ENCODE results near the gene BAZ1B.

The BAZ1B gene

GRCh38 chr7:73418113-73418703, 103.9 kb downstream of the BAZ1B start:
- ATAC-seq, result no peak
- no peak for TF ChIP-seq ARNTL (CRISPR knock-in tag; IDR thresholded peaks at IDR 0.05; ENCODE audit: borderline replicate concordance, low read depth)
- no peak for TF ChIP-seq ZFP3 (CRISPR knock-in tag; IDR thresholded peaks at IDR 0.05)
- no peak for TF ChIP-seq ZFP30 (CRISPR knock-in tag; IDR thresholded peaks at IDR 0.05)
- no peak for TF ChIP-seq OSR1 (CRISPR knock-in tag; IDR thresholded peaks at IDR 0.05)
- TF ChIP-seq ZNF565 (CRISPR knock-in tag; conservative IDR thresholded peaks at IDR 0.05; ENCODE audit: low read depth), result no peak
- no peak for TF ChIP-seq GLIS3 (CRISPR knock-in tag; IDR thresholded peaks at IDR 0.05)
- TF ChIP-seq PATZ1 (CRISPR knock-in tag; IDR thresholded peaks at IDR 0.05; ENCODE audit: borderline replicate concordance), result no peak
- TF ChIP-seq, protein P1, sequence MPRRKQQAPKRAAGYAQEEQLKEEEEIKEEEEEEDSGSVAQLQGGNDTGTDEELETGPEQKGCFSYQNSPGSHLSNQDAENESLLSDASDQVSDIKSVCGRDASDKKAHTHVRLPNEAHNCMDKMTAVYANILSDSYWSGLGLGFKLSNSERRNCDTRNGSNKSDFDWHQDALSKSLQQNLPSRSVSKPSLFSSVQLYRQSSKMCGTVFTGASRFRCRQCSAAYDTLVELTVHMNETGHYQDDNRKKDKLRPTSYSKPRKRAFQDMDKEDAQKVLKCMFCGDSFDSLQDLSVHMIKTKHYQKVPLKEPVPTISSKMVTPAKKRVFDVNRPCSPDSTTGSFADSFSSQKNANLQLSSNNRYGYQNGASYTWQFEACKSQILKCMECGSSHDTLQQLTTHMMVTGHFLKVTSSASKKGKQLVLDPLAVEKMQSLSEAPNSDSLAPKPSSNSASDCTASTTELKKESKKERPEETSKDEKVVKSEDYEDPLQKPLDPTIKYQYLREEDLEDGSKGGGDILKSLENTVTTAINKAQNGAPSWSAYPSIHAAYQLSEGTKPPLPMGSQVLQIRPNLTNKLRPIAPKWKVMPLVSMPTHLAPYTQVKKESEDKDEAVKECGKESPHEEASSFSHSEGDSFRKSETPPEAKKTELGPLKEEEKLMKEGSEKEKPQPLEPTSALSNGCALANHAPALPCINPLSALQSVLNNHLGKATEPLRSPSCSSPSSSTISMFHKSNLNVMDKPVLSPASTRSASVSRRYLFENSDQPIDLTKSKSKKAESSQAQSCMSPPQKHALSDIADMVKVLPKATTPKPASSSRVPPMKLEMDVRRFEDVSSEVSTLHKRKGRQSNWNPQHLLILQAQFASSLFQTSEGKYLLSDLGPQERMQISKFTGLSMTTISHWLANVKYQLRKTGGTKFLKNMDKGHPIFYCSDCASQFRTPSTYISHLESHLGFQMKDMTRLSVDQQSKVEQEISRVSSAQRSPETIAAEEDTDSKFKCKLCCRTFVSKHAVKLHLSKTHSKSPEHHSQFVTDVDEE (CRISPR knock-in tag; IDR thresholded peaks at IDR 0.05), result no peak

DNA sequence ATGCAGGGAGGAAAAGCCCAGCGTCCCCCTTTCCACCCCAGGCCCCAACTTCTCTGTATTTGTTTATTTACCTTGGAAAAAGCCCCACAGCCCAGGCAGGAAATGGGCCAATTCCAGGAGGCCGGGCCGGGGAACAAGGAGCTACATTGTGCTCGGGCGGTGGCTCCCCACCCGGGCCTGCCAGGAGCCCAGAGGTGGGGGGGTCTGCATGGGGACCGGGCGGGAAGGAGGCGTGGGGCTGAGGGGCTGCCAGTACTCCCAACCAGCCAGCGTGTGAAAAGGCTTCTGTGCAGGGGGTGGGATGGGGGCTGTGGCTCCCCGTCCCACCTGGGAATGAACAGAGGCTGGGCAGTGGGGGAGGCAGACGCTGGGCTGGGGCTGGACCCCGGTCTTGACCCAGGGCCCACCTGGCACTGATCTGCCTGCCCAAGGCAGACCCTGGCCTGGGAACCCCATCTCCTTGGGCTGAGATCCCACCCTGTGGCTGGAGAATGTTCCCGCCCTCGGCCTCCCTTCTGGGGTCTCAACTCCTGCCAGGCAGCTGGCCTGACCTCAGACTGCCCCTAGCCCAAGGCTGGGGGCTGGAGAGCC, 111.5 kb downstream of the BAZ1B start:
- peak; percentile 38; the same call in 2 of the 3 replicates for ATAC-seq

DNA sequence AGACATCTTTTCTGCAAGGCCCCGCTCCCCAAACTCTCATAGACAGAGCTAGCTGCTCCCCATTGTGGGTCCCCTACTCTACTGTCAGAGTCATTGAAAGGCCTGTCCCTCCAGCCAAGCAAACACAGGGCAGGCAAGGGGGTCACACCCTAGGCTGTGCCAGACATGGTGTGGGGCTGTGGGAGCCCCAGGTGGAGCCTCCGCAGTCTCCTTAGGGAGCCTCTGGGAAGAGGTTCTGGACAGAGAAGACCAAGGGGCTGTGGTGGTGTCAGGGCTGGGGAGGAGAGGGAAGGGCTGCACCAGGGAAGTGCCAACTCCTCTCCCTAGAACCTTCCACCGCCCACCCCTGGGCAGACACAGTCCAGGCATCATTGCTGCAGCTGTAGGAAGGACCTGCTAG, 117.2 kb downstream of the BAZ1B start:
- peak; percentile 13; the same call in 1 of the 3 replicates for ATAC-seq

- TF ChIP-seq CSDC2 (CRISPR knock-in tag; IDR thresholded peaks at IDR 0.05), result peak; percentile 28; the same call in 1 of the 2 replicates
- ATAC-seq, result peak; percentile 92
Measured at GRCh38 chr7:73399185-73400050, 122.7 kb downstream of the BAZ1B start.

- ATAC-seq, result no peak
- TF ChIP-seq ZFP3 (CRISPR knock-in tag; IDR thresholded peaks at IDR 0.05), result no peak
- TF ChIP-seq ESRRG (CRISPR knock-in tag; IDR thresholded peaks at IDR 0.05), result no peak
- no peak for TF ChIP-seq ZNF565 (CRISPR knock-in tag; conservative IDR thresholded peaks at IDR 0.05; ENCODE audit: low read depth)
- no peak for TF ChIP-seq CREB5 (CRISPR knock-in tag; IDR thresholded peaks at IDR 0.05; ENCODE audit: low read depth)
- no peak for TF ChIP-seq CSDC2 (CRISPR knock-in tag; IDR thresholded peaks at IDR 0.05)
- TF ChIP-seq ARNTL (CRISPR knock-in tag; IDR thresholded peaks at IDR 0.05; ENCODE audit: borderline replicate concordance, low read depth), result no peak
- TF ChIP-seq ZC3H10 (CRISPR knock-in tag; IDR thresholded peaks at IDR 0.05), result no peak
- TF ChIP-seq ISL1 (CRISPR knock-in tag; IDR thresholded peaks at IDR 0.05), result no peak
- no peak for TF ChIP-seq ZNF70 (CRISPR knock-in tag; IDR thresholded peaks at IDR 0.05)
- TF ChIP-seq TCF4 (CRISPR knock-in tag; IDR thresholded peaks at IDR 0.05; ENCODE audit: borderline replicate concordance), result no peak
- no peak for TF ChIP-seq RARB (CRISPR knock-in tag; IDR thresholded peaks at IDR 0.05)
- no peak for TF ChIP-seq CSRNP3 (CRISPR knock-in tag; IDR thresholded peaks at IDR 0.05)
- TF ChIP-seq, protein P1 (CRISPR knock-in tag; IDR thresholded peaks at IDR 0.05), result no peak
- TF ChIP-seq GLIS3 (CRISPR knock-in tag; IDR thresholded peaks at IDR 0.05), result no peak
- TF ChIP-seq PPARA (CRISPR knock-in tag; IDR thresholded peaks at IDR 0.05; ENCODE audit: borderline replicate concordance), result no peak
- no peak for TF ChIP-seq OSR1 (CRISPR knock-in tag; IDR thresholded peaks at IDR 0.05)
Measured at GRCh38 chr7:73397521-73398281, 124.4 kb downstream of the BAZ1B start.

Measured in SK-N-SH treated with all-trans-retinoic acid at 6 μM for 48 hours (cell line).